HL-60 (cell line): ENCODE measurements around the gene MUL1.

Source experiments
- POLR2AphosphoS5 ChIP-seq: IDR thresholded peaks from 2 replicates; pipeline ENCODE4 v1.6.1; 2012; ENCODE audit warnings: low read depth
- REST ChIP-seq: IDR thresholded peaks from 2 replicates; pipeline ENCODE4 v1.6.1; 2012; ENCODE audit warnings: low read depth; ENCODE audit not compliant: insufficient replicate concordance

- TF ChIP-seq REST (no peak), POLR2AphosphoS5 (no peak)
These were observed 43.2 kb upstream of the MUL1 start for GRCh38 chr1:20551161-20551560.
